Measurements from ENCODE around the gene NCAN.

DNA sequence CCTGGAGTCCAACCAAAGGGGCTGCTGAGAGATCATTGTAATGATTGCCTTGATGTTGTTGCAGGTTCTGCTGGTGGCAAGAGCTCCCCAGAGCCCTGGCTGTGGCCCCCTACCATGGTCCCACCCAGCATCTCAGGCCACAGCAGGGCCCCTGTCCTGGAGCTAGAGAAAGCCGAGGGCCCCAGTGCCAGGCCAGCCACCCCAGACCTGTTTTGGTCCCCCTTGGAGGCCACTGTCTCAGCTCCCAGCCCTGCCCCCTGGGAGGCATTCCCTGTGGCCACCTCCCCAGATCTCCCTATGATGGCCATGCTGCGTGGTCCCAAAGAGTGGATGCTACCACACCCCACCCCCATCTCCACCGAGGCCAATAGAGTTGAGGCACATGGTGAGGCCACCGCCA is 15.5 kb downstream of the NCAN start:
- TF ChIP-seq, protein P1, sequence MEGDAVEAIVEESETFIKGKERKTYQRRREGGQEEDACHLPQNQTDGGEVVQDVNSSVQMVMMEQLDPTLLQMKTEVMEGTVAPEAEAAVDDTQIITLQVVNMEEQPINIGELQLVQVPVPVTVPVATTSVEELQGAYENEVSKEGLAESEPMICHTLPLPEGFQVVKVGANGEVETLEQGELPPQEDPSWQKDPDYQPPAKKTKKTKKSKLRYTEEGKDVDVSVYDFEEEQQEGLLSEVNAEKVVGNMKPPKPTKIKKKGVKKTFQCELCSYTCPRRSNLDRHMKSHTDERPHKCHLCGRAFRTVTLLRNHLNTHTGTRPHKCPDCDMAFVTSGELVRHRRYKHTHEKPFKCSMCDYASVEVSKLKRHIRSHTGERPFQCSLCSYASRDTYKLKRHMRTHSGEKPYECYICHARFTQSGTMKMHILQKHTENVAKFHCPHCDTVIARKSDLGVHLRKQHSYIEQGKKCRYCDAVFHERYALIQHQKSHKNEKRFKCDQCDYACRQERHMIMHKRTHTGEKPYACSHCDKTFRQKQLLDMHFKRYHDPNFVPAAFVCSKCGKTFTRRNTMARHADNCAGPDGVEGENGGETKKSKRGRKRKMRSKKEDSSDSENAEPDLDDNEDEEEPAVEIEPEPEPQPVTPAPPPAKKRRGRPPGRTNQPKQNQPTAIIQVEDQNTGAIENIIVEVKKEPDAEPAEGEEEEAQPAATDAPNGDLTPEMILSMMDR (IDR thresholded peaks at IDR 0.05; ENCODE audit: low read length), result no peak
- TF ChIP-seq EZH2 (IDR thresholded peaks at IDR 0.05; ENCODE audit: borderline replicate concordance, low read length), result no peak

Data from OCI-LY1 (cell line).